Right lobe of liver (tissue), 6 donors: ENCODE measurements around the gene JCAD. TPM values are rescaled to one million over a fixed set of nuclear protein-coding genes. Genes with fewer than 3 reads are reported as not detected.
A peak's percentile ranks its signal among the peaks of the same experiment; 100 is the strongest.

Source experiments
- ATAC-seq, 4 donors: fragments of 200-7000 bp; cut with Tn5 transposase; one replicate each; pipeline ENCODE4 v1.9.1; 2020; ENCODE audit warnings: mild to moderate bottlenecking in 4 of 4, moderate library complexity in 4 of 4
- DNase-seq, 3 donors: peaks; one replicate each; pipeline ENCODE4 v3.0.0-alpha.2; 2020
- H3K27ac ChIP-seq, 3 donors: fragments of 200-600 bp; one replicate each; pipeline ENCODE4 v1.8.0; 2022
- H3K27me3 ChIP-seq, 2 donors: fragments of 200-600 bp; one replicate each; pipeline ENCODE4 v1.8.0; 2022
- H3K36me3 ChIP-seq, 4 donors: fragments of 200-600 bp; sonication (generic) in 1 of 4; one replicate each; pipeline versions ENCODE4 v1.5.1 to v1.8.0; 2017 to 2022; ENCODE audit warnings: control low read depth in 1 of 4
- H3K4me1 ChIP-seq, 4 donors: fragments of 200-600 bp; sonication (generic) in 1 of 4; one replicate each; pipeline versions ENCODE4 v1.5.1 to v1.8.0; 2017 to 2022; ENCODE audit warnings: control low read depth in 1 of 4
- H3K4me3 ChIP-seq, 3 donors: fragments of 200-600 bp; one replicate each; pipeline ENCODE4 v1.8.0; 2022
- H3K9me3 ChIP-seq, 4 donors: fragments of 200-600 bp; sonication (generic) in 1 of 4; one replicate each; pipeline versions ENCODE4 v1.5.1 to v1.8.0; 2017 to 2022; ENCODE audit warnings: control low read depth in 1 of 4
- CTCF ChIP-seq, 4 donors: fragments of 200-600 bp in 3 of 4; fragments of 450-650 bp in 1 of 4; IDR thresholded peaks; one replicate each; pipeline versions ENCODE4 v1.5.1 to v1.8.0; 2016 to 2022; ENCODE audit warnings: antibody characterized with exemption in 4 of 4, mild to moderate bottlenecking in 2 of 4
- POLR2A ChIP-seq: fragments of 450-650 bp; IDR thresholded peaks from one replicate; pipeline ENCODE4 v1.6.1; 2017; ENCODE audit warnings: antibody characterized with exemption, mild to moderate bottlenecking
- WGBS: methylation state at CpG from one replicate; pipeline ENCODE4 v1.1.6; 2018; ENCODE audit warnings: low coverage, low lambda C conversion rate; ENCODE audit not compliant: insufficient coverage; ENCODE audit errors: missing lambda C conversion rate; 5-methylcytosine and 5-hydroxymethylcytosine counted together
- intact Hi-C, 2 donors: fragments of 100-400 bp; cut with DNase I; formaldehyde crosslinking; loops; one replicate each; pipeline versions ENCODE4 v1.11.2 to v1.14.1; 2022
- total RNA-seq, 6 experiments: library from RNA; depleted of rRNA in 2 of 6; stranded (reverse); fragments of >200 nt in 2 of 6; fragmentation: NEBNext Ultra II Directional in 3 of 6; extraction: Animal tissue kit (Norgen Biotek cat#: 25700) in 3 of 6; gene quantifications; one replicate each; pipeline versions ENCODE4 v1.1.0 to v1.2.4, GENCODE V29; 2016 to 2023
- donor health status: DM: no; HTN: yes; CAD: no.
- donor health status: DM: no; HTN: no; CAD: no.
- donor health status: DM: no; HTN: no; CAD: no.
- donor health status: DM: no; HTN: yes; CAD: no.
- donor health status: DM: no; HTN: yes; CAD: no.

JCAD gene
- total RNA-seq, 6 experiments from 2014 or later: 1.4 to 3.7 (median 2.0) TPM

GRCh38 chr10:30039988-30040387, 19.4 kb downstream of the JCAD start:
- no peak overlapping the region for H3K4me3 ChIP-seq
- DNase-seq (no peak), ATAC-seq (peak; percentile 36 to 48 (median 42))
- no peak overlapping the region for H3K27ac ChIP-seq
- no peaks in the 10 kb centered on the region for H3K9me3 ChIP-seq
- no peaks in the 10 kb centered on the region for H3K36me3 ChIP-seq
- H3K27me3 ChIP-seq: no peaks in the 10 kb centered on the region
- TF ChIP-seq POLR2A: no peak
- no peak for TF ChIP-seq CTCF (IDR thresholded peaks at IDR 0.05)
- intact Hi-C loops: no loop called here
- H3K4me1 ChIP-seq: no peaks in the 10 kb centered on the region
- WGBS: 79% methylated on average over 8 of the region's 8 CpGs

GRCh38 chr10:30039567-30039966, 19.8 kb downstream of the JCAD start:
- WGBS: 57% methylated on average over 8 of the region's 14 CpGs
- Histone ChIP-seq H3K27ac (no peak overlapping the region), H3K4me3 (no peak overlapping the region), H3K9me3 (no peaks in the 10 kb centered on the region), H3K4me1 (no peaks in the 10 kb centered on the region), H3K36me3 (no peaks in the 10 kb centered on the region), H3K27me3 (no peaks in the 10 kb centered on the region)
- no peak for DNase-seq
- TF ChIP-seq POLR2A (no peak), CTCF (IDR thresholded peaks at IDR 0.05) (no peak)
- ATAC-seq: peak in 1 of 4 donors; percentile 19
- intact Hi-C loops: no loop called here

GRCh38 chr10:30038781-30039536, 20.4 kb downstream of the JCAD start:
- no peak for ATAC-seq
- intact Hi-C loops: no loop called here
- no peak for DNase-seq
- TF ChIP-seq CTCF (IDR thresholded peaks at IDR 0.05) (no peak), POLR2A (no peak)
- H3K36me3 ChIP-seq: no peaks in the 10 kb centered on the region
- no peaks in the 10 kb centered on the region for H3K9me3 ChIP-seq
- no peaks in the 10 kb centered on the region for H3K27me3 ChIP-seq
- WGBS: 68% methylated on average over 3 of the region's 12 CpGs
- no peak overlapping the region for H3K4me3 ChIP-seq
- no peaks in the 10 kb centered on the region for H3K4me1 ChIP-seq
- no peak overlapping the region for H3K27ac ChIP-seq

- H3K4me1 ChIP-seq: no peaks in the 10 kb centered on the region
- 66% methylated on average over 9 of the region's 10 CpGs for WGBS
- H3K4me3 ChIP-seq: no peak overlapping the region
- H3K27ac ChIP-seq: no peak overlapping the region
- TF ChIP-seq POLR2A (no peak), CTCF (IDR thresholded peaks at IDR 0.05) (no peak)
- DNase-seq: no peak
- no peaks in the 10 kb centered on the region for H3K9me3 ChIP-seq
- no peaks in the 10 kb centered on the region for H3K27me3 ChIP-seq
- H3K36me3 ChIP-seq: no peaks in the 10 kb centered on the region
- intact Hi-C loops: no loop called here
- no peak for ATAC-seq
Observed at GRCh38 chr10:30037620-30038336, 21.6 kb downstream of the JCAD start.
